Measurements from ENCODE around the gene DGCR2.

- no peak for TF ChIP-seq CTCF (conservative IDR thresholded peaks at IDR 0.05 in 1 of 2, IDR thresholded peaks at IDR 0.05 in 1 of 2; ENCODE audit: low read depth in 1 of 2, low read length in 2 of 2)
- TF ChIP-seq EZH2 (IDR thresholded peaks at IDR 0.05; ENCODE audit: low read length, missing control alignments), result no peak
Observed at GRCh38 chr22:19122143-19122751, at the start of gene DGCR2.
